ENCODE measurements around the gene STK17B.

STK17B gene

DNA sequence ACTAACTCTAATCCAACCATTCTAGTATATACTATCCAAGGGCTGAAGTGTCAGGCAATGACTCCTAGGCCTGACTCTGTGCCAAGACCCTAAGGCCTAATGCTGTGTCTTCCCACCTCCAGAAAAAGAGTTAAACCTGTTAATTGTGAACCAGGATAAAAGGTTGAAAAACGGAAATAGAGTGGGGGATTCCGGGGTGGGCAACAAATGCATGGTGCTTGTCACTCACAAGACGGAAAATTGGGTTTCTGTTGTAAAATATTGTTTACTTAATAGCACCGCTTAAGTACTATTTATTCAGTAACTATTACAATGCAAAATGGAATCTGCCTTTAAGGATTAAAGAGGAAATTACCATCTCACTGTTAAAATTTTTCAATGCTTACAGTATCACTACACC lies 3.2 kb downstream of the STK17B start:
- Mint-ChIP-seq H3K27ac (peak overlapping the region in 1 of 3 experiments; percentile 20), H3K36me3 (ENCODE audit: low read depth) (peaks cover 2% of the 10 kb centered on the region), H3K4me3 (peak overlapping the region; percentile 58 to 80 (median 73)), H3K4me1 (peaks cover 29% of the 10 kb centered on the region), H3K27me3 (ENCODE audit: low read depth) (peaks cover 6% of the 10 kb centered on the region), H3K9me3 (no peaks in the 10 kb centered on the region)
- no peak for TF ChIP-seq CTCF (IDR thresholded peaks at IDR 0.05; ENCODE audit: unreplicated experiment in 3 of 3)

GRCh38 chr2:196167666-196168065 lies 3.7 kb downstream of the STK17B start:
- Mint-ChIP-seq H3K4me1 (peaks cover 29% of the 10 kb centered on the region), H3K27me3 (ENCODE audit: low read depth) (peaks cover under 1% of the 10 kb centered on the region), H3K36me3 (ENCODE audit: low read depth) (peaks cover 7% of the 10 kb centered on the region), H3K27ac (peak overlapping the region in 2 of 3 experiments; percentile 24 to 40), H3K4me3 (peak overlapping the region in 2 of 3 experiments; percentile 41 to 73), H3K9me3 (no peaks in the 10 kb centered on the region)
- TF ChIP-seq CTCF (IDR thresholded peaks at IDR 0.05; ENCODE audit: unreplicated experiment in 3 of 3), result no peak

GRCh38 chr2:196166876-196167275 lies 4.5 kb downstream of the STK17B start:
- no peaks in the 10 kb centered on the region for H3K27me3 Mint-ChIP-seq (ENCODE audit: low read depth)
- H3K27ac Mint-ChIP-seq, result peak overlapping the region in 1 of 3 experiments; percentile 12
- H3K9me3 Mint-ChIP-seq, result no peaks in the 10 kb centered on the region
- peaks cover 29% of the 10 kb centered on the region for H3K4me1 Mint-ChIP-seq
- TF ChIP-seq CTCF (IDR thresholded peaks at IDR 0.05; ENCODE audit: unreplicated experiment in 3 of 3), result no peak
- peaks cover 13% of the 10 kb centered on the region for H3K36me3 Mint-ChIP-seq (ENCODE audit: low read depth)
- no peak overlapping the region for H3K4me3 Mint-ChIP-seq

GRCh38 chr2:196165016-196165415 lies 6.4 kb downstream of the STK17B start:
- Mint-ChIP-seq H3K4me3 (no peak overlapping the region), H3K27me3 (ENCODE audit: low read depth) (no peaks in the 10 kb centered on the region), H3K27ac (no peak overlapping the region), H3K4me1 (peaks cover 22% of the 10 kb centered on the region), H3K36me3 (ENCODE audit: low read depth) (peaks cover 13% of the 10 kb centered on the region), H3K9me3 (no peaks in the 10 kb centered on the region)
- no peak for TF ChIP-seq CTCF (IDR thresholded peaks at IDR 0.05; ENCODE audit: unreplicated experiment in 3 of 3)

GRCh38 chr2:196163285-196163684 lies 8.1 kb downstream of the STK17B start:
- Mint-ChIP-seq H3K4me3 (no peak overlapping the region), H3K36me3 (ENCODE audit: low read depth) (peaks cover 13% of the 10 kb centered on the region), H3K27ac (no peak overlapping the region), H3K27me3 (ENCODE audit: low read depth) (no peaks in the 10 kb centered on the region), H3K9me3 (no peaks in the 10 kb centered on the region), H3K4me1 (peaks cover 14% of the 10 kb centered on the region)
- TF ChIP-seq CTCF (IDR thresholded peaks at IDR 0.05; ENCODE audit: unreplicated experiment in 3 of 3), result no peak

DNA sequence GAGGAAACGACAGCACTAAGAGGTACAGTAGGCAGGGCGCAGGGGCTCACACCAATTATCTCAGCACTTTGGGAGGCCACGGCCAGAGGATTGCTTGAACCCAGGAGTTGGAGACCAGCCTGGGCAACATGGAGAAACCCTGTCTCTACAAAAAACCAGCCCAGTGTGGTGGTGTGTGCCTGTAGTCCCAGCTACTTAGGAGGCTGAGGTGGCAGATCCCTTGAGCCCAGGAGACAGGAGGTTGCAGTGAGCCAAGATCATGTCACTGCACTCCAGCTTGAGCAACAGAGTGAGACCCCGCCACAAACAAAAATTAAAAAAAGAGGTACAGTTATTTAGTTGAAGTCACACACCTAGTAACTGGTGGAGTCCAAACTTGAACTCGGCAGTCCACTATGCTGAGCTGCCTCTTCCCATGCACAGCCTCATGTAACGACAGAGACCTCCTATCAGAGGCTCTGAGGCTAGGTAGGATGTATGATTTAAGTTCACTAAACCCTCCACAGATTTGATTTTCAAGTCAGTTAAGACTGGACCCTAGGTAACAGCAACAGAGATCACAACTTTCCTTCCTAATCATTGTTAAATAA lies 8.7 kb downstream of the STK17B start:
- Mint-ChIP-seq H3K4me1 (peaks cover 8% of the 10 kb centered on the region), H3K27ac (no peak overlapping the region), H3K4me3 (no peak overlapping the region), H3K9me3 (no peaks in the 10 kb centered on the region), H3K36me3 (ENCODE audit: low read depth) (peaks cover 13% of the 10 kb centered on the region), H3K27me3 (ENCODE audit: low read depth) (no peaks in the 10 kb centered on the region)
- no peak for TF ChIP-seq CTCF (IDR thresholded peaks at IDR 0.05; ENCODE audit: unreplicated experiment in 3 of 3)
